ENCODE results near the gene VGLL4.
"Not testable (repeated sequence)": the region's sequence is repeated elsewhere in the genome, so short reads cannot be mapped to it uniquely, and the experiment has no call there.

Gene VGLL4

GRCh38 chr3:11583638-11584046 lies 60.1 kb downstream of the VGLL4 start:
- DNase-seq (no peak), ATAC-seq (no peak)

- DNase-seq (no peak), ATAC-seq (no peak)
Measured at GRCh38 chr3:11583235-11583634, 60.5 kb downstream of the VGLL4 start.

GRCh38 chr3:11582191-11582968 lies 61.3 kb downstream of the VGLL4 start:
- DNase-seq (no peak), ATAC-seq (peak; percentile 65)

- ATAC-seq, result no peak
Measured at GRCh38 chr3:11581237-11582190, 62.2 kb downstream of the VGLL4 start.

GRCh38 chr3:11580645-11581044 lies 63.1 kb downstream of the VGLL4 start:
- DNase-seq, result no peak
- no peak for ATAC-seq

More at GRCh38 chr3:11581237-11582190, 62.2 kb downstream of the VGLL4 start:
- no peak for DNase-seq

GRCh38 chr3:11578169-11578568 lies 65.5 kb downstream of the VGLL4 start:
- ATAC-seq (no peak), DNase-seq (no peak)

GRCh38 chr3:11576453-11576852 lies 67.3 kb downstream of the VGLL4 start:
- DNase-seq (no peak), ATAC-seq (no peak)

GRCh38 chr3:11575677-11576076 lies 68.0 kb downstream of the VGLL4 start:
- no peak for ATAC-seq

GRCh38 chr3:11574981-11575669 lies 68.6 kb downstream of the VGLL4 start:
- ATAC-seq, result no peak
- no peak for DNase-seq

More at GRCh38 chr3:11575677-11576076, 68.0 kb downstream of the VGLL4 start:
- DNase-seq, result no peak

GRCh38 chr3:11572660-11573059 lies 71.1 kb downstream of the VGLL4 start:
- ATAC-seq, DNase-seq: not testable (repeated sequence)

GRCh38 chr3:11570789-11571495 lies 72.8 kb downstream of the VGLL4 start:
- ATAC-seq (no peak), DNase-seq (no peak)

GRCh38 chr3:11570251-11570650 lies 73.5 kb downstream of the VGLL4 start:
- DNase-seq (no peak), ATAC-seq (no peak)

GRCh38 chr3:11569156-11569741 lies 74.5 kb downstream of the VGLL4 start:
- no peak for ATAC-seq
- no peak for DNase-seq

- DNase-seq (no peak), ATAC-seq (no peak)
Measured at GRCh38 chr3:11568503-11569155, 75.1 kb downstream of the VGLL4 start.

- ATAC-seq (peak; percentile 64), DNase-seq (no peak)
Measured at GRCh38 chr3:11567516-11568467, 75.9 kb downstream of the VGLL4 start.

- no peak for DNase-seq
- no peak for ATAC-seq
Measured at GRCh38 chr3:11566916-11567315, 76.8 kb downstream of the VGLL4 start.

- ATAC-seq, result no peak
Measured at GRCh38 chr3:11566478-11566877, 77.2 kb downstream of the VGLL4 start.

GRCh38 chr3:11565932-11566331 lies 77.8 kb downstream of the VGLL4 start:
- no peak for ATAC-seq
- DNase-seq, result no peak

More at GRCh38 chr3:11566478-11566877, 77.2 kb downstream of the VGLL4 start:
- no peak for DNase-seq

GRCh38 chr3:11565492-11565891 lies 78.2 kb downstream of the VGLL4 start:
- DNase-seq (no peak), ATAC-seq (no peak)

GRCh38 chr3:11565072-11565471 lies 78.6 kb downstream of the VGLL4 start:
- DNase-seq, result no peak
- no peak for ATAC-seq
